Forelimb muscle (tissue), 1 donor: Measurements from ENCODE around the gene JADE1. TPM values are rescaled to one million over a fixed set of nuclear protein-coding genes. Genes with fewer than 3 reads are reported as not detected.
A peak's percentile ranks its signal among the peaks of the same experiment; 100 is the strongest.

Source experiments
- DNase-seq: peaks from one replicate; pipeline ENCODE4 v3.0.0-alpha.2; 2013; ENCODE audit warnings: low read depth
- polyA plus RNA-seq: library from polyadenylated mRNA; unstranded; fragments of 120-200 nt; gene quantifications from one replicate; pipeline ENCODE4 v1.2.1, GENCODE V29; 2013; ENCODE audit not compliant: insufficient read length

The JADE1 gene
- polyA plus RNA-seq, 1 donor: 29.7 TPM

DNA sequence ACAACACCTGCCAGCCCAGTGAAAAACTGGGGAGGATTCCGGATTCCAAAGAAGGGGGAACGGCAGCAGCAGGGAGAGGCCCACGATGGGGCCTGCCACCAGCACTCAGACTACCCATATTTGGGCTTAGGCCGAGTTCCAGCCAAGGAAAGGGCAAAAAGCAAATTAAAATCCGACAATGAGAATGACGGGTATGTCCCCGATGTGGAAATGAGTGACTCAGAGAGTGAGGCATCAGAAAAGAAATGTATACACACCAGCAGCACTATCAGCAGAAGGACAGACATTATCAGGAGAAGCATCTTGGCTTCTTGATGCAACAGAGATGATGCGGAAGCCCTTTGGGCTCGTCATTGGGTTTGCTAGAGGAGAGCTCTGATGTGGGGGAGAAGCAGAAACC, 62.4 kb downstream of the JADE1 start:
- DNase-seq: no peak

DNA sequence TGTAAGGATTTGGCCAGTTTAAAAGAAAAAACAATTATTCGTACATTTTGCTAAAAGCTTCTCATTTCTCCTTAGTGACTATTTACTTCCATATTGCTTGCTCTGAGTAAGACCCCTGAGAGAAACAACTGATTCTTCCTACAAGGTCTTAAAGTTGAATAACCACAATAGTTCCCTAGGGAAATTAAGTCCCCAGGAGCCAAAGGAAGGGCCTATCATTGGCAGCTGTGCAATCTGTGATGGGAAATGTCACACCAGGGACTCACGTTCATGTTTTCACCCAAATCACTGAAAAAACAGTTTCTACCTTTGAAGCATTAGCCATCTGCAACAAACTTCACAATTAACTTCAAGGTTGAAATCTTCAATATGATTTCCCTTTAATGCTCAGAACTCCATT, 66.7 kb downstream of the JADE1 start:
- DNase-seq: no peak

DNA sequence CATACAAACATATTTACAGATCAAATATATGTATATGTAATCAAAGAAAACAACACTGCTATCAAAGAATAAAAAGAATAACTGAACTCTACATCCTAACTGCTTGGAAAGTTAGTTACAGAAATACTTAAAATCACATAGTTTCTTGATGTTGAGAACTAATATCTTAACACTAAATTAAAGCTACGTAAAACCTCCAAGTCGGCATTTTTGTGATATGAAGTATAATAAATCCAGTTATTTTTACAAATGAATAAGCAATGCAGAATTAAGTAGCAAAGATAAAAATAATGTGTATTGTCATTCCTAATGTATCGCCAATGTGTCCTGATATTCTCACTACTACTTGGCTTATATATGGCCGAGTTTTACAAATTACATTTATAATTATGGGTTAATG, 68.4 kb downstream of the JADE1 start:
- DNase-seq: no peak

DNA sequence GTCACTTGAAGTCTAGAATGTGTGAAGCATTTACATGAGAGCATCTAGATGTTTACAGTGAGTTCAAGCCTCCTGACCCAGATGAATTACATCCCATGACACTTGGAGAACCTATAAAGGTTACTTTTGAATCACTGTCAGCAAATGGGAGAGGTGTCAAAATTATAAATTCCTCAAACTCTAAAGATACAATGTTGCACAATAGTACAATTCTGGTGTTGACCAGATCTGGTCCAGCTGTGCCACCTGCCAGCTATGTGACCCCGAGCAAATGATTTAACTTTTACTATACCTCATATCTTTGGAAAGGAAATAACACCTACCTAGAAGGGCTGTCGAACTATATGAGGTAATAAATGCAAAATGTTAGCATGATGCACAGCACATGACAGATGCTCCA, 69.8 kb downstream of the JADE1 start:
- DNase-seq: no peak

DNA sequence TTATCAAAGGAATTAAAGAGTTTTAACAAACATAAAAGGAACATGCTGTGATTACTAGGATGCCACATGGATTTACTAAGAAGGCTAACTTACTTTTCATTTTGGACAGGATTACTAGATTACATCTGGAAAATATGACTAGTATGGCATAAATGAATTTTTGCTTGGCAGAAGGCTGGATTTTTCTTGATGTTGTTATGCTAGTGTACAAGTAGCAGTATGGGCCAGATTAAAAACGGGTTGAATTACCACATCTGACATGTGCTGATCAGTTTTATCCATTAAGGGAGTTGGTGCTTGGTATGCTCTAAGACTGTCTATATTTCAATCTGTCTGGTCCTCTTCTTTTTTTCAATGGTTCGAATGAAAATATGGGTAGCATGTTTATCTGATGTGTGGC, 70.5 kb downstream of the JADE1 start:
- DNase-seq: no peak

DNA sequence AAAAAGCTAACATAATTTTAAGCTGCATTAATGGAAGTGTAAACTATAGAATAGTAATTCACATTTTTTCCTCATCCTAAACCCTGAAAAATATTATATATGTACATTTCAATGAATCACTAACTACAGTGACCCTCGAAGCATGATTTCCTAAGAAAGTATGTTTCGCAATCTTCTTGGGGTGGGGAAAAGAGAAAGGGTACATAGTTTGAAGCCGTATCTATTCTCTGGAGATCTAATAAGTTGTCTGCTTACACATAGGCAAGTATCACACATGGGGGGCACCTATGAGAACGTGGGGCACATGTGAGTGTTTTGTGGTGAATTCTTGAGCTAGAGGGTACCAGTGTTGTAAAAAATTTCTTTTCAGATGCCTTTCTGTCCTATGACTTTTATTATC, 71.2 kb downstream of the JADE1 start:
- DNase-seq: no peak

DNA sequence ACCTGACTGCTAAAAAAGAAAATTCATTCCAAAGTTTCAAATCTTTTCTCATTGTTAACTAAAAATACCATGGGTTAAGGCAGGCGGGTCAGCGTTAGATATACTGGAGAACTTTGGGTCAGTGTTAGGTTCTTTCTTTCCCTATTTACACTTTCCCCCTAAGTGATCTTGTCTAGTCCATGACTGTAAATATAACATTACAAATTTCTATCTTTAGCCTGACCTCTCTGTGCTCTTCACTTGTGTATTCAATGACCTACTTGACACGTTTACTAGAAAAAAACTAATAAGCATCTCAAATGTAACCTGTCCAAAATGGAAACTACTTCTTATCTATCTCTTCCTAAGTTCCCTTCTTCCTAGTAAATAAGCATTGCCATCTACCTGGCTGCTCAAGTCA, 95.3 kb downstream of the JADE1 start:
- no peak for DNase-seq

DNA sequence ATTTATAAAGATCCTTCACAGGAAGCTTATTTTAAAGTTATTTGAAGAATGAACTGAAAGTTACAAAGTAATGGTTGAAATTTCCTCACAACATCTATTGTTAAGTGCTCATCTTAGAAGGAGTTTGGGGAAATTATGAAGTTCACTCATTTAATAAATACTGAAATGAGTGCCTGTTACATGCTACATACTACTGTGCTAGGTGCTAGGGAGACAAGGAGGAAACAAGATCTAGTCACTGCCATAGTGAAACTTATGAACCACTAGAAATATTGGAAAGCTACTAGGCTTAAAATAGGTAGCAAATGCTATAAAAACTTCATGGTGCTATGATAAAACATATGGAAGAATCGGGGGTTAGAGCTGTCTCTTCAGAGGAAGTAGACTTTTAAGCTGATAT, 97.1 kb downstream of the JADE1 start:
- no peak for DNase-seq

DNA sequence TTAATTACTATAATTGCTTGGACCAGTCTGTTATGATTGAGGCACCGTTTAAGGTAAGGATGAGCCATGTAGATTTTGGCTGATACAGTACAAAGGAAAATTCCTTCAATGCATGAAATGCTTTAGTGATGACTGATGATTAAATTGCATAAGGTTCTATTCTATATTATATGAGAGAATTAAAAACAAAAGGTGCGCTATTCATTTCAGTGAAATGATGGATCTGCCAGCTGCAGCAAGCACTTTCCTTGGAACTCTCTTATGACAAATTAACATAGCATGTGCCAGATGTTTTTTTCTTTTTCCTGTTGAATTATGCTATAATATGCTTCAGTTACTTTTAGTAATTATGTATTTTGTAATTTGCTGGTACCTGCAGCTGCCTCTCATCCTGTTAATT, 98.5 kb downstream of the JADE1 start:
- DNase-seq: no peak

DNA sequence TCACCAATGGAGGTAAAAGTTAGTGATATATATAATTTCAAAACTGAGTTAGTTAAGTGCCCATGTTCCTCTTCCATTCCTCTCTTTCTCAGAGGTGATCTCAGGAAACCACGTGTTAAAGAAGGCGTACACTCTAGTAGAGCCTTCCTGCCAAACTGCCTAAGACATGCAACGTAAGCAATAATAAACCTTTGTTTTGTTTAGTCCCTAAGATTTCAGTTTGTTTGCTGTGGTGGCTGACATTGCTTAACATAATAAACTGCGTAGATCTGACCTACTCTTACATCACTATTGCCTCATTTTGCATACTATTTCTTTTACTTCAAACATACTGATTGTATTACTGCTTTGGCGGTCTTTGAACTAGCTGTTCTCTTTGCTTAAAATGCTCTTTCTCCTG, 99.2 kb downstream of the JADE1 start:
- DNase-seq: no peak

DNA sequence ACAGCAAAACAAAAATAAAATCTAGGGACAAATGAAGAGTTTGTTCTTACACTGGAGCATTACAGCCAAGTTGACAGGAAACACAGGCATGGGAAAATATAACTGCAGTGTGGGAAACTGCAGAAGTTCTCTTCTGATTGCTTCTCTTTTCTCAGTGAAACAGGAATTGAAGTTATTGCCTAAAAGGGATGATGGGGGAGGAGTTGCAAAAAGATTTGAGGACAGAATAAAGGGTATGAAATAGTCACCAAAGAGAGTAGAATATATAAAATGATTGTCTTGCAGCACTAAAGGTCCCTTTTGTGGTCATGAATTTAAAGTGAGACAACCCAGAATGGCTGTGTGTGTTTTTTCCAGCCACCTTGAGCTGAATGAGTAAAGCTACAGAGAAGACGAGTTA, 103.7 kb downstream of the JADE1 start:
- peak; percentile 16 for DNase-seq

DNA sequence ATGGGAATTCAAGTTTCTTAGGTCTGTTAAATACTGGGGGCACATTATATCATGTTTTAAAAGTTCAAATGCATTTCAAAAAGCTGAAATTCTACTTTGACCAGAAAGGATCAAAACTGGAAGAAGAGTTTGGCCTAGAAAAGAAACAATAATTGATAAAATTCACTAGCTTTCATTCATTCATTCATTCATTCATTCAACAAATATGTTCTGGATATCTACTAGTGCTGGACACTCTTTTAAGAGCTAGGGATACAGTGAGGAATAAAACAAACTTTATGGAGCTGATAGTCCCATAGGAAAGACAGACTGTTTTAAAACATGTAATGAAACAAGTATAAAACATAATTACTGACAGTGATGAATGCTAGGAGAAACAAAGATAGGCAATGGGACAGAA, 106.0 kb downstream of the JADE1 start:
- DNase-seq: no peak

DNA sequence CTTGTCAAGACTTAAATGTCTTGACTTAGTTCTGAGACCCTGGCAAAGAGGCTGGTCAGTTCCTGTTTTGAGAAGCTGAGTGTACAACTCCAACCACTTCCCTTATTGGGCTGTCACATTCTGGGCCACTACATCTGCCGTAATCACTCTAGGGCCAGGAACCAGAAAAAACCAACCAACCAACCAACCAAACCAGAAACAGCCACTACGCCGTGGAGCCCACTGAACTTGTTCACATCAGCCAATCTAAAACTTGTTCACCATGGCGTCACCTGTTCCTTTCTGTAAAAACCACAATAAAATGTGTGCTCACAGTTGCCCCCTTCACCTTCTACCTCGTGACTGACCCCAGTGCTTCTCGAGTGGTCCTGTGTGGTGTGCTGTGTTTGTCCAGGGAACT, 107.3 kb downstream of the JADE1 start:
- DNase-seq: no peak

DNA sequence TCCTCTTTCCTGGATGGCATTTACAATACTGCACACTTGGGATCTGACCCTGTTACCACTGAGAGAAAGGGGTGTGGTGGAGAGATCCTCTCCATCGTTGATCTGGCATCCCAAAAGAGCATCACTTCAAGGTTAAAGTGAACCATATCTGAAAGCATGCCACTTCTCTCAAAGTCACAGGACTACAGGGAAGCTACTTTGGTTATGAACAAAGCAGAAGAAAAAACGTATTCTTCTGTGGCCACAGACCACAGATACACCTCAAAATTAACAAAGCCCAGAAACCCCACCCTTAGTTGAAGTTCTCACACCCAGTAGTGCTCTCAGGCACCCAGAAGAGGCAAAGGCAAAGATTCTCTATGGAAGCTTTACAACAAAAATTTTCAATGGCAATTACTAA, 108.3 kb downstream of the JADE1 start:
- DNase-seq: no peak

DNA sequence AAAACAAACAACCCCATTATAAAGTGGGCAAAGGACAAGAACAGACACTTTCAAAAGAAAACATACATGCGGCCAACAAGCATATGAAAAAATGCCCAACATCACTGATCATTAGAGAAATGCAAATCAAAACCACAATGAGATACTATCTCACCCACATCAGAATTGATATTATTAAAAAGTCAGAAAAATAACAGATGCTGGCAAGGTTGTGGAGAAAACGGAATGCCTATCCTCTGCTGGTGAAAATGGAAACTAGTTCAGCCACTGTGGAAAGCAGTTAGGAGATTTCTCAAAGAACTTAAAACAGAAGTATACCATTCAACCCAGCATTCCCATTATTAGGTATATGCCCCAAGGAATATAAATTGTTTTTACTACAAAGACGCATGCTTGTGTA, 112.5 kb downstream of the JADE1 start:
- no peak for DNase-seq
